Activated gamma-delta T cell treated with anti-CD3 and anti-CD28 coated beads, Interleukin-2, amount 50 U/mL, for 16 hours (primary cell): ENCODE data around the gene DAZAP1.

Source experiments
- DNase-seq: peaks from one replicate; pipeline ENCODE4 v3.0.0-alpha.2; 2020; ENCODE audit warnings: low read depth

Gene DAZAP1

GRCh38 chr19:1394252-1395193 lies 12.9 kb upstream of the DAZAP1 start:
- DNase-seq, result no peak

- DNase-seq, result no peak
These were observed 12.0 kb upstream of the DAZAP1 start for GRCh38 chr19:1395194-1396018.

- DNase-seq, result no peak
These were observed 11.2 kb upstream of the DAZAP1 start for GRCh38 chr19:1396019-1396767.

- DNase-seq, result no peak
These were observed 10.4 kb upstream of the DAZAP1 start for GRCh38 chr19:1396768-1397679.

- no peak for DNase-seq
These were observed 9.5 kb upstream of the DAZAP1 start for GRCh38 chr19:1397838-1398237.

GRCh38 chr19:1399079-1399478 lies 8.3 kb upstream of the DAZAP1 start:
- DNase-seq, result no peak

GRCh38 chr19:1399745-1400144 lies 7.6 kb upstream of the DAZAP1 start:
- DNase-seq, result no peak

GRCh38 chr19:1400281-1401137 lies 6.9 kb upstream of the DAZAP1 start:
- DNase-seq, result no peak

- DNase-seq, result peak; percentile 23
These were observed 6.1 kb upstream of the DAZAP1 start, which contains the start of gene GAMT for GRCh38 chr19:1401138-1401888. GAMT (minus strand) TSS chr19:1401542; CDS start chr19:1401476, 66 bp downstream.

- no peak for DNase-seq
These were observed 5.5 kb upstream of the DAZAP1 start for GRCh38 chr19:1401889-1402217.

GRCh38 chr19:1402411-1403070 lies 4.8 kb upstream of the DAZAP1 start:
- no peak for DNase-seq

GRCh38 chr19:1406774-1407527 lies 435 bp upstream of the DAZAP1 start:
- peak; percentile 99 for DNase-seq

- DNase-seq, result peak; percentile 34
These were observed 1.2 kb downstream of the DAZAP1 start for GRCh38 chr19:1408300-1409203.

GRCh38 chr19:1409204-1410005 lies 2.0 kb downstream of the DAZAP1 start:
- DNase-seq, result no peak

- no peak for DNase-seq
These were observed 2.9 kb downstream of the DAZAP1 start for GRCh38 chr19:1410136-1410786.

GRCh38 chr19:1410789-1411188 lies 3.4 kb downstream of the DAZAP1 start:
- DNase-seq, result no peak
